Measurements from ENCODE around the gene CST1. TPM values are rescaled to one million over a fixed set of nuclear protein-coding genes. Genes with fewer than 3 reads are reported as not detected.

Gene CST1
- total and polyA plus RNA-seq, 4 donors, result not detected

GRCh38 chr20:23700931-23701330 lies 49.8 kb downstream of the CST1 start:
- Histone ChIP-seq H3K9me3 (ENCODE audit: control insufficient read depth in 4 of 4, low read length in 3 of 4) (no peaks in the 10 kb centered on the region), H3K4me3 (ENCODE audit: low read depth in 1 of 3, low read length in 3 of 3) (no peak overlapping the region), H3K9ac (ENCODE audit: low read depth in 1 of 2, low read length in 2 of 2) (no peak overlapping the region), H3K27ac (ENCODE audit: low read depth in 1 of 2, low read length in 2 of 2) (no peak overlapping the region), H3K4me1 (ENCODE audit: control insufficient read depth in 4 of 4, insufficient read depth in 4 of 4, low read length in 3 of 4) (no peaks in the 10 kb centered on the region), H3K27me3 (ENCODE audit: control insufficient read depth in 4 of 4, insufficient read depth in 4 of 4, low read length in 3 of 4) (peaks cover 0 to 3% (median under 1%) of the 10 kb centered on the region in 4 donors), H3K36me3 (ENCODE audit: control insufficient read depth in 4 of 4, insufficient read depth in 3 of 4, low read depth in 1 of 4, low read length in 3 of 4) (no peaks in the 10 kb centered on the region)
- no peak for TF ChIP-seq TAF1 (conservative IDR thresholded peaks at IDR 0.05)
- TF ChIP-seq EGR1 (IDR thresholded peaks at IDR 0.05; ENCODE audit: low read depth in 2 of 2), result no peak
- TF ChIP-seq YY1 (IDR thresholded peaks at IDR 0.05), result no peak
- no peak for TF ChIP-seq FOXA2 (IDR thresholded peaks at IDR 0.05)
- TF ChIP-seq FOXA1 (IDR thresholded peaks at IDR 0.05), result no peak
- no peak for TF ChIP-seq NR2F2 (IDR thresholded peaks at IDR 0.05)
- TF ChIP-seq SP1 (IDR thresholded peaks at IDR 0.05), result no peak
- TF ChIP-seq GABPA (IDR thresholded peaks at IDR 0.05 in 1 of 2, conservative IDR thresholded peaks at IDR 0.05 in 1 of 2), result no peak
- TF ChIP-seq, protein P1, sequence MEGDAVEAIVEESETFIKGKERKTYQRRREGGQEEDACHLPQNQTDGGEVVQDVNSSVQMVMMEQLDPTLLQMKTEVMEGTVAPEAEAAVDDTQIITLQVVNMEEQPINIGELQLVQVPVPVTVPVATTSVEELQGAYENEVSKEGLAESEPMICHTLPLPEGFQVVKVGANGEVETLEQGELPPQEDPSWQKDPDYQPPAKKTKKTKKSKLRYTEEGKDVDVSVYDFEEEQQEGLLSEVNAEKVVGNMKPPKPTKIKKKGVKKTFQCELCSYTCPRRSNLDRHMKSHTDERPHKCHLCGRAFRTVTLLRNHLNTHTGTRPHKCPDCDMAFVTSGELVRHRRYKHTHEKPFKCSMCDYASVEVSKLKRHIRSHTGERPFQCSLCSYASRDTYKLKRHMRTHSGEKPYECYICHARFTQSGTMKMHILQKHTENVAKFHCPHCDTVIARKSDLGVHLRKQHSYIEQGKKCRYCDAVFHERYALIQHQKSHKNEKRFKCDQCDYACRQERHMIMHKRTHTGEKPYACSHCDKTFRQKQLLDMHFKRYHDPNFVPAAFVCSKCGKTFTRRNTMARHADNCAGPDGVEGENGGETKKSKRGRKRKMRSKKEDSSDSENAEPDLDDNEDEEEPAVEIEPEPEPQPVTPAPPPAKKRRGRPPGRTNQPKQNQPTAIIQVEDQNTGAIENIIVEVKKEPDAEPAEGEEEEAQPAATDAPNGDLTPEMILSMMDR (IDR thresholded peaks at IDR 0.05; ENCODE audit: low read depth, low read length, missing input control), result no peak
- no peak for TF ChIP-seq HNF4A (conservative IDR thresholded peaks at IDR 0.05)
- TF ChIP-seq MAX (IDR thresholded peaks at IDR 0.05), result no peak
- TF ChIP-seq HNF4G (IDR thresholded peaks at IDR 0.05), result no peak
- DNase-seq (ENCODE audit: low spot score), result no peak
- WGBS, result 79% methylated on average over 3 of the region's 3 CpGs

- no peaks in the 10 kb centered on the region for H3K9me3 ChIP-seq (ENCODE audit: control insufficient read depth in 4 of 4, low read length in 3 of 4)
- WGBS, result 72% methylated on average over 1 of the region's 1 CpG
- H3K36me3 ChIP-seq (ENCODE audit: control insufficient read depth in 4 of 4, insufficient read depth in 3 of 4, low read depth in 1 of 4, low read length in 3 of 4), result no peaks in the 10 kb centered on the region
- no peak for DNase-seq (ENCODE audit: low spot score)
- no peak overlapping the region for H3K27ac ChIP-seq (ENCODE audit: low read depth in 1 of 2, low read length in 2 of 2)
- no peak overlapping the region for H3K9ac ChIP-seq (ENCODE audit: low read depth in 1 of 2, low read length in 2 of 2)
- TF ChIP-seq SP1 (IDR thresholded peaks at IDR 0.05) (no peak), RAD21 (IDR thresholded peaks at IDR 0.05) (no peak), FOXA2 (IDR thresholded peaks at IDR 0.05) (no peak), ZBTB33 (IDR thresholded peaks at IDR 0.05) (no peak), HNF4G (IDR thresholded peaks at IDR 0.05) (no peak), YY1 (IDR thresholded peaks at IDR 0.05) (no peak), HNF4A (conservative IDR thresholded peaks at IDR 0.05) (no peak), GABPA (IDR thresholded peaks at IDR 0.05 in 1 of 2, conservative IDR thresholded peaks at IDR 0.05 in 1 of 2) (no peak)
- TF ChIP-seq, protein P2, sequence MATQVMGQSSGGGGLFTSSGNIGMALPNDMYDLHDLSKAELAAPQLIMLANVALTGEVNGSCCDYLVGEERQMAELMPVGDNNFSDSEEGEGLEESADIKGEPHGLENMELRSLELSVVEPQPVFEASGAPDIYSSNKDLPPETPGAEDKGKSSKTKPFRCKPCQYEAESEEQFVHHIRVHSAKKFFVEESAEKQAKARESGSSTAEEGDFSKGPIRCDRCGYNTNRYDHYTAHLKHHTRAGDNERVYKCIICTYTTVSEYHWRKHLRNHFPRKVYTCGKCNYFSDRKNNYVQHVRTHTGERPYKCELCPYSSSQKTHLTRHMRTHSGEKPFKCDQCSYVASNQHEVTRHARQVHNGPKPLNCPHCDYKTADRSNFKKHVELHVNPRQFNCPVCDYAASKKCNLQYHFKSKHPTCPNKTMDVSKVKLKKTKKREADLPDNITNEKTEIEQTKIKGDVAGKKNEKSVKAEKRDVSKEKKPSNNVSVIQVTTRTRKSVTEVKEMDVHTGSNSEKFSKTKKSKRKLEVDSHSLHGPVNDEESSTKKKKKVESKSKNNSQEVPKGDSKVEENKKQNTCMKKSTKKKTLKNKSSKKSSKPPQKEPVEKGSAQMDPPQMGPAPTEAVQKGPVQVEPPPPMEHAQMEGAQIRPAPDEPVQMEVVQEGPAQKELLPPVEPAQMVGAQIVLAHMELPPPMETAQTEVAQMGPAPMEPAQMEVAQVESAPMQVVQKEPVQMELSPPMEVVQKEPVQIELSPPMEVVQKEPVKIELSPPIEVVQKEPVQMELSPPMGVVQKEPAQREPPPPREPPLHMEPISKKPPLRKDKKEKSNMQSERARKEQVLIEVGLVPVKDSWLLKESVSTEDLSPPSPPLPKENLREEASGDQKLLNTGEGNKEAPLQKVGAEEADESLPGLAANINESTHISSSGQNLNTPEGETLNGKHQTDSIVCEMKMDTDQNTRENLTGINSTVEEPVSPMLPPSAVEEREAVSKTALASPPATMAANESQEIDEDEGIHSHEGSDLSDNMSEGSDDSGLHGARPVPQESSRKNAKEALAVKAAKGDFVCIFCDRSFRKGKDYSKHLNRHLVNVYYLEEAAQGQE (IDR thresholded peaks at IDR 0.05), result no peak
- H3K4me1 ChIP-seq (ENCODE audit: control insufficient read depth in 4 of 4, insufficient read depth in 4 of 4, low read length in 3 of 4), result no peaks in the 10 kb centered on the region
- H3K27me3 ChIP-seq (ENCODE audit: control insufficient read depth in 4 of 4, insufficient read depth in 4 of 4, low read length in 3 of 4), result peaks cover 0 to 3% (median under 1%) of the 10 kb centered on the region in 4 donors
- H3K4me3 ChIP-seq (ENCODE audit: low read depth in 1 of 3, low read length in 3 of 3), result no peak overlapping the region
Observed at GRCh38 chr20:23697947-23698346, 52.8 kb downstream of the CST1 start.

Small RNA genes within 50 kb of the gene (small RNA-seq; reads per million reads assigned to genes)
- not detected for gene CST2P1

Other genes with a start within 250 kb of the CST1 start
- gene CST9L, start 182.5 kb downstream of the CST1 start, total RNA-seq, result not detected
- not detected for gene CST9L, start 182.5 kb downstream of the CST1 start, polyA plus RNA-seq
- not detected for gene CST9, start 145.0 kb downstream of the CST1 start, total RNA-seq
- gene CST9, start 145.0 kb downstream of the CST1 start, polyA plus RNA-seq, result not detected
- 100 to 1,000 TPM; 153 to 364 TPM for gene CST3, start 113.0 kb downstream of the CST1 start, total RNA-seq
- gene CST3, start 113.0 kb downstream of the CST1 start, polyA plus RNA-seq, result 1,000 to 10,000 TPM in 1 of 2 donors, 100 to 1,000 TPM in 1; 662 to 1,712 TPM
- gene CST4, start 61.9 kb downstream of the CST1 start, total RNA-seq, result not detected
- not detected for gene CST4, start 61.9 kb downstream of the CST1 start, polyA plus RNA-seq
- not detected for gene CST2, start 75.8 kb upstream of the CST1 start, total RNA-seq
- gene CST2, start 75.8 kb upstream of the CST1 start, polyA plus RNA-seq, result not detected
- gene CST5, start 128.8 kb upstream of the CST1 start, total RNA-seq, result not detected
- gene CST5, start 128.8 kb upstream of the CST1 start, polyA plus RNA-seq, result not detected
- gene GGTLC1, start 237.8 kb upstream of the CST1 start, total RNA-seq, result not detected
- not detected for gene GGTLC1, start 237.8 kb upstream of the CST1 start, polyA plus RNA-seq

Measured in liver (tissue), 10 donors.